ENCODE data around the gene TLR4. TPM values are rescaled to one million over a fixed set of nuclear protein-coding genes. Genes with fewer than 3 reads are reported as not detected.

Gene TLR4
- total and polyA plus RNA-seq, 2 of the 4 experiments (the other 2 are of a cell fraction), result under 0.01 TPM; not detected in 1

DNA sequence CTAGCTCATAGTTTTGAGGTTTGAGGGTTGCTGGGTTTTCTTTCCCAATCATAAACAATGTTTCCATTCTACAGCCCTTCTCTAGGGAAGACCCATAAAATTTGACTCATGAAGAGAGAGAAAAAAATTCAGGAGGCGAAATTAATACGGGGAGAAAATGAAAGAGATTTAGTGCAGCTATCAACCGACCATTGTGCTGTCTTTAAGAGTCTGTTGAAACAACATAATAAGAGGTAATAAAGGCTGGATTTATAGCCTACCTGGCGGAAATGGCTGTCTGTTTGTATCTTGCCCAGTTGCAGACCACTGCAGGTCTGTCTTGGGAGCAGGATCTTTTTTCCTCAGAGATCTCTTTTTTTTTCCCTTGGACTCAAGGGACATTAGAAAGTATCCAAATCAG, 66.9 kb downstream of the TLR4 start:
- Histone ChIP-seq H4K91ac (ENCODE audit: insufficient read depth, low read depth, low read length) (no peak overlapping the region), H3K4ac (ENCODE audit: low read depth, low read length) (no peak overlapping the region), H3K79me1 (ENCODE audit: low read depth in 1 of 2, low read length in 2 of 2) (no peaks in the 10 kb centered on the region), H2BK20ac (ENCODE audit: low read depth, low read length) (no peak overlapping the region), H2BK15ac (ENCODE audit: low read depth, low read length) (no peak overlapping the region), H3K18ac (ENCODE audit: low read depth, low read length) (no peak overlapping the region), H3K9me3 (ENCODE audit: control insufficient read depth, insufficient read depth, low read length) (peaks cover 7% of the 10 kb centered on the region), H3K27me3 (ENCODE audit: control insufficient read depth, insufficient read depth, low read length) (no peaks in the 10 kb centered on the region), H2AK9ac (replicated peaks; ENCODE audit: low read depth, low read length, poor library complexity) (no peak overlapping the region), H3K36me3 (ENCODE audit: control insufficient read depth, insufficient read depth, low read length) (no peaks in the 10 kb centered on the region), H3K9me1 (ENCODE audit: insufficient read depth, low read length) (no peaks in the 10 kb centered on the region), H3K56ac (ENCODE audit: extremely low read depth, insufficient read depth, low read length) (no peak overlapping the region), H3K14ac (replicated peaks; ENCODE audit: low read depth, low read length) (no peak overlapping the region), H3K4me3 (ENCODE audit: insufficient read depth, low read depth, low read length) (no peak overlapping the region), H3K9ac (ENCODE audit: low read depth, low read length) (no peak overlapping the region), H2AK5ac (ENCODE audit: low read depth, low read length) (no peak overlapping the region), H3K27ac (ENCODE audit: insufficient read depth, low read length) (no peak overlapping the region), H4K20me1 (ENCODE audit: insufficient read depth, low read length) (no peaks in the 10 kb centered on the region), H3K4me2 (ENCODE audit: low read depth, low read length) (no peak overlapping the region), H2AFZ (replicated peaks; ENCODE audit: low read length, poor library complexity) (no peak overlapping the region), H2BK5ac (ENCODE audit: low read depth, low read length, poor library complexity, severe bottlenecking) (no peak overlapping the region), H3K4me1 (ENCODE audit: control insufficient read depth, insufficient read depth, low read length) (no peaks in the 10 kb centered on the region), H2BK120ac (ENCODE audit: low read depth, low read length) (no peak overlapping the region), H4K8ac (ENCODE audit: low read depth in 2 of 2, low read length in 2 of 2) (no peak overlapping the region), H4K5ac (ENCODE audit: low read depth, low read length) (no peak overlapping the region), H3K23ac (ENCODE audit: low read depth, low read length) (no peak overlapping the region)
- intact Hi-C loops (cut with micrococcal nuclease), result no loop called here
- dilution Hi-C loops (cut with HindIII; ENCODE audit: low sequenced_read_pairs, unreplicated experiment), result no loop called here
- in situ Hi-C loops (cut with MboI; ENCODE audit: low sequenced_read_pairs), result no loop called here
- CTCF ChIA-PET, result no interaction called here
- WGBS, 2 experiments (ENCODE audit: extremely low coverage in 2 of 2, insufficient read length in 1 of 2), result no CpG with 5 or more reads among the region's 4 CpGs
- no TSS peak for BruUV-seq (replicated peaks)
- TF ChIP-seq POLR2A (IDR thresholded peaks at IDR 0.05; ENCODE audit: low read depth, low read length) (no peak), NFE2L2 (IDR thresholded peaks at IDR 0.05; ENCODE audit: low read depth, low read length) (no peak)
- DNase-seq, result no peak
- POLR2A ChIA-PET (ENCODE audit: unreplicated experiment), result no interaction called here
- ATAC-seq (ENCODE audit: low read depth), result no peak
